Effector memory CD4-positive, alpha-beta T cell (primary cell): Measurements from ENCODE around the gene EHD4.

ENCODE experiments used
- DNase-seq, 3 donors: peaks; one replicate each; pipeline ENCODE4 v3.0.0-alpha.2; 2020
- H3K27ac ChIP-seq: 2 replicates; pipeline ENCODE4 v1.7.0; 2013; ENCODE audit warnings: mild to moderate bottlenecking, low read length, moderate library complexity; ENCODE audit not compliant: insufficient read depth, poor library complexity, severe bottlenecking
- H3K27me3 ChIP-seq: replicated peaks from 2 replicates; pipeline ENCODE4 v1.7.0; 2013; ENCODE audit warnings: mild to moderate bottlenecking, low read length; ENCODE audit not compliant: insufficient read depth, control insufficient read depth, poor library complexity, severe bottlenecking
- H3K36me3 ChIP-seq: 2 replicates; pipeline ENCODE4 v1.7.0; 2013; ENCODE audit warnings: mild to moderate bottlenecking, low read length, moderate library complexity; ENCODE audit not compliant: control insufficient read depth, insufficient read depth
- H3K4me1 ChIP-seq: 2 replicates; pipeline ENCODE4 v1.7.0; 2013; ENCODE audit warnings: low read length, mild to moderate bottlenecking; ENCODE audit not compliant: control insufficient read depth, insufficient read depth, poor library complexity, severe bottlenecking
- H3K4me3 ChIP-seq: 2 replicates; pipeline ENCODE4 v1.7.0; 2013; ENCODE audit warnings: low read length, low read depth, mild to moderate bottlenecking; ENCODE audit not compliant: insufficient read depth, poor library complexity, severe bottlenecking
- H3K9me3 ChIP-seq: 2 replicates; pipeline ENCODE4 v1.7.0; 2013; ENCODE audit warnings: mild to moderate bottlenecking, low read length, moderate library complexity; ENCODE audit not compliant: control insufficient read depth

Gene EHD4

GRCh38 chr15:41958002-41958420 lies 14.3 kb downstream of the EHD4 start:
- no peak overlapping the region for H3K4me3 ChIP-seq

GRCh38 chr15:41957021-41957897 lies 15.1 kb downstream of the EHD4 start:
- H3K27ac ChIP-seq, result no peak overlapping the region
- no peak for DNase-seq
- H3K9me3 ChIP-seq, result no peaks in the 10 kb centered on the region
- H3K36me3 ChIP-seq, result peaks cover 14% of the 10 kb centered on the region
- H3K27me3 ChIP-seq, result no peaks in the 10 kb centered on the region
- H3K4me1 ChIP-seq, result peaks cover 11% of the 10 kb centered on the region
- no peak overlapping the region for H3K4me3 ChIP-seq

More at GRCh38 chr15:41958002-41958420, 14.3 kb downstream of the EHD4 start:
- DNase-seq, result no peak
- peaks cover 11% of the 10 kb centered on the region for H3K4me1 ChIP-seq
- no peak overlapping the region for H3K27ac ChIP-seq
- peaks cover 8% of the 10 kb centered on the region for H3K36me3 ChIP-seq
- H3K9me3 ChIP-seq, result no peaks in the 10 kb centered on the region
- H3K27me3 ChIP-seq, result no peaks in the 10 kb centered on the region

DNA sequence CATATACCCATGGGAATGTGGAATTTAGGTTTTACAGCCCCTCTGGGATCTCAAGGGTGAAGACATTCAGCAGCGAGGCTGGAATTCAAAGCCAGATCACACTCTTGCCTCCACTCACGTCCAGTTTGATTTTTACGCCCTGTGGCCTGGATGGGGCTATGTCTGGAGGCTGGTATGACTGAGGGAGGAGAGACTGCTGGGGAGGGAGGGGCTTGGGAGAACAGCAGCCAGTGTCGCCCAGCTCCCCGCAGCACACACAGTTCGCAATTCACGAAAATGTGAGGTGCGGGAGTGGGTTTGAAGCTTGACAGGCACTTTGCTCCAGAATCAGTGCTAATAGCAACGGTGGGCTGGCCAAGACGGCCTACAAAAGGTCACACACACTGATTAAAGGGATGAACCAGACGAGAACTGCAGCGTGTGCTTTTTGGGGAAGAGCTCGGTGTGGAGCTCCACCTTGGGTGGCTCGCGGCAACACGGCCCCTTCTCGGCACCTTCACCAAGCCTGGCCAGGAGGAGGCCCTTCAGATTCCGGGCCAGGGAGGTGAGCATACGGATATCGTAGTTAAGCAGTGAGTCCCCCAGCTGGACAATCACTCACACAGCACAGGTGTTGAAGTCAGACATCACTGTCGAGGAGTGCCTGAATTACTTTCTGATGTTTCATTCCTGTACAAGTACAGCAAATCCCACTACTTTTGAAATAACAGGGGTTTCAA lies 16.4 kb downstream of the EHD4 start:
- no peak for DNase-seq
- Histone ChIP-seq H3K9me3 (no peaks in the 10 kb centered on the region), H3K36me3 (peaks cover 16% of the 10 kb centered on the region), H3K4me3 (no peak overlapping the region), H3K27ac (no peak overlapping the region), H3K4me1 (peaks cover 11% of the 10 kb centered on the region), H3K27me3 (no peaks in the 10 kb centered on the region)

GRCh38 chr15:41955100-41955499 lies 17.3 kb downstream of the EHD4 start:
- H3K27me3 ChIP-seq, result no peaks in the 10 kb centered on the region
- H3K27ac ChIP-seq, result no peak overlapping the region
- no peaks in the 10 kb centered on the region for H3K9me3 ChIP-seq
- peaks cover 11% of the 10 kb centered on the region for H3K4me1 ChIP-seq
- H3K36me3 ChIP-seq, result peaks cover 20% of the 10 kb centered on the region
- no peak for DNase-seq
- H3K4me3 ChIP-seq, result no peak overlapping the region

GRCh38 chr15:41954036-41954435 lies 18.3 kb downstream of the EHD4 start:
- H3K9me3 ChIP-seq, result no peaks in the 10 kb centered on the region
- no peaks in the 10 kb centered on the region for H3K27me3 ChIP-seq
- H3K4me1 ChIP-seq, result peaks cover 11% of the 10 kb centered on the region
- H3K27ac ChIP-seq, result no peak overlapping the region
- no peak for DNase-seq
- no peak overlapping the region for H3K4me3 ChIP-seq
- H3K36me3 ChIP-seq, result peaks cover 25% of the 10 kb centered on the region

- Histone ChIP-seq H3K27me3 (no peaks in the 10 kb centered on the region), H3K9me3 (no peaks in the 10 kb centered on the region), H3K27ac (no peak overlapping the region), H3K4me1 (no peaks in the 10 kb centered on the region), H3K36me3 (peaks cover 25% of the 10 kb centered on the region), H3K4me3 (no peak overlapping the region)
- DNase-seq, result no peak
These were observed 20.3 kb downstream of the EHD4 start for GRCh38 chr15:41952013-41952563.

- DNase-seq, result no peak
- Histone ChIP-seq H3K36me3 (peaks cover 25% of the 10 kb centered on the region), H3K4me3 (no peak overlapping the region), H3K4me1 (no peaks in the 10 kb centered on the region), H3K27me3 (no peaks in the 10 kb centered on the region), H3K27ac (no peak overlapping the region), H3K9me3 (no peaks in the 10 kb centered on the region)
These were observed 20.8 kb downstream of the EHD4 start for GRCh38 chr15:41951571-41951970.

- H3K4me1 ChIP-seq, result no peaks in the 10 kb centered on the region
- H3K4me3 ChIP-seq, result no peak overlapping the region
- H3K27me3 ChIP-seq, result no peaks in the 10 kb centered on the region
- no peak overlapping the region for H3K27ac ChIP-seq
- H3K9me3 ChIP-seq, result no peaks in the 10 kb centered on the region
- peaks cover 33% of the 10 kb centered on the region for H3K36me3 ChIP-seq
- DNase-seq, result no peak
These were observed 21.9 kb downstream of the EHD4 start for GRCh38 chr15:41950489-41950888.

GRCh38 chr15:41950127-41950483 lies 22.3 kb downstream of the EHD4 start:
- peaks cover 35% of the 10 kb centered on the region for H3K36me3 ChIP-seq
- H3K9me3 ChIP-seq, result no peaks in the 10 kb centered on the region
- no peaks in the 10 kb centered on the region for H3K4me1 ChIP-seq
- no peak overlapping the region for H3K4me3 ChIP-seq
- no peaks in the 10 kb centered on the region for H3K27me3 ChIP-seq
- no peak for DNase-seq
- H3K27ac ChIP-seq, result no peak overlapping the region
